Middle frontal gyrus (tissue), 1 donor: ENCODE data around the gene NCAPD2.
"Not testable (repeated sequence)": the region's sequence is repeated elsewhere in the genome, so short reads cannot be mapped to it uniquely, and the experiment has no call there.

ENCODE experiments used
- DNase-seq: peaks from one replicate; pipeline ENCODE4 v3.0.0-alpha.2; 2015; ENCODE audit warnings: low spot score; ENCODE audit errors: extremely low spot score

NCAPD2 gene

GRCh38 chr12:6550294-6551062, 56.6 kb downstream of the NCAPD2 start:
- DNase-seq, result no peak

GRCh38 chr12:6551063-6551461, 57.2 kb downstream of the NCAPD2 start:
- DNase-seq, result no peak

GRCh38 chr12:6551496-6552139, 57.7 kb downstream of the NCAPD2 start:
- DNase-seq, result no peak

- DNase-seq, result no peak
Observed at GRCh38 chr12:6552140-6552551, 58.2 kb downstream of the NCAPD2 start.

DNA sequence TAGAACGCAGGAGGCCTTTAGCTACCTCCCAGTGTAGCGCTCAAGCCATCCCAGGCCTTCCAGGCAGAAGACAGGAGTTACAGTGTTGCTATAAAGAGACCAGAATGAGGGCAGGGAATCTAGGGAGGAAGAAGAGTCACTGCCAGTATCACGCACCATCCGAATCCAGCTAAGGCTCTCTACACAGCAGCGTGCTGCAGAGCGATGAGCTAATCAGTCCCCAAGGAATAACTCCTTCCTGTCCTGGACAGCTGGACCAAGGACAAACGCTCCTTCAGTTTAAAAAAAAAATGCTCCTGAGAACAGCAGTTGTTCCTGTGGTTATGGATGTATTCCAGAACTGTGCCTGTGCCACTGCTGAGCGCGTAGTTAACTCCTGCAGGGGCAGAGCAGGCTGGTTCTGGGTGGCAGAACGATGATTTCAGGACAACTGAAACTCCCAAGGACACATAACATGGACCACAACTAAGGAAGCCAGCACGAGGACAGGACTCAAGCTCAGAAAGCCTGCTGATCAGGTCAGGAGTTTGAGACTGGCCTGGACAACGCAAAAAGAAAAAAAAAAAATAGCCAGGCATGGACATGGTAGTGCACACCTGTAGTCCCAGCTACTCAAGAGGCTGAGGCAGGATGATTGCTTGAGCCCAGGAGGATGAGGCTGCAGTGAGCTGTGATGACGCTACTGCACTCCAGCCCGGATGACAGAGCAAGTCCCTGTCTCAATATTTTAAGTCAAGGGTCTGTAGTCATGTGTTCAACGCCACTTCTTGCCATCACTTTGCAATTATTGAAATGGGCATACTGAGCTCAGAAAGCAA, 59.4 kb downstream of the NCAPD2 start:
- DNase-seq, result no peak

DNA sequence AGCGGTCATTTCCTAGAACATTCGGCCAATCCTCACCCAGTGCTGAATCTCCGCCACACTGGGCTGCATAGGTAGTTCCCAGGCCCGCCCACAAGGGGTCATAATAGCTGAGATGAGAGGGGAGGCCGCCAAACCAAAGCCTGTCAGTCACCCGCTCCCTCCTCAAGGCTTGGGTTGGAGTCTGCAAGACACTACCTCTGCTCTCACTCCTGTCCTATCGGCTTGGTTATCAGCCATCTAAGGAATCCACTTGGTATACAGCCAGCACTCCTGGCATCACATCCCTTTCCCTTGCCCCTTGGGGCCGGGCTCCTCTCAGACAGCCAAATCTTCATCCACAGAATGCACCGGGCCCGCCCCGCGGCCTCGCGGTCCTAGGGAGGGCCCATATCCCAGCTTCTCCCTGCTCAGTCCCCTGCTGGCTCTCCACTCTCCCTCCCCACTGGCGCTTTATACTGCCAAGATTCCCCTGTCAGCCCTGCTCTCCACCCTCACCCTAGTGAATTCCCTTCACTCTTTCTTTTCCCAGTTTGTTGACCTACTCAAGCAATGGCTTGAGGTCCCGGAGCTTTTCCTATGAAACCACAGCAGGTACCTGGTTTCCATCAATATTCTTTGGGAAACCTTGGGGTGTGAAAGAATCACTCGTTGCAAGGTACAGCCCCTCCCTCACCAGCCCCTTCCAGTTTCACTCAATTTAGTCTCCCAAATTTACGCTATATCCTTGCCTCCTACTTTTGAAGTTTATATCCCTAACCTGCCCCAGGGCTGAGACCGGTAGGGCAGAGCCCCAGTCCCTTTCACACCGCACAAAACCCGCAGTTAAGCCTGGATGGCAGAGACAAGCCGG, 60.5 kb downstream of the NCAPD2 start:
- no peak for DNase-seq

GRCh38 chr12:6555018-6555691, 61.3 kb downstream of the NCAPD2 start:
- DNase-seq, result no peak

- not testable (repeated sequence) for DNase-seq
Observed at GRCh38 chr12:6556496-6556817, 62.6 kb downstream of the NCAPD2 start.

DNA sequence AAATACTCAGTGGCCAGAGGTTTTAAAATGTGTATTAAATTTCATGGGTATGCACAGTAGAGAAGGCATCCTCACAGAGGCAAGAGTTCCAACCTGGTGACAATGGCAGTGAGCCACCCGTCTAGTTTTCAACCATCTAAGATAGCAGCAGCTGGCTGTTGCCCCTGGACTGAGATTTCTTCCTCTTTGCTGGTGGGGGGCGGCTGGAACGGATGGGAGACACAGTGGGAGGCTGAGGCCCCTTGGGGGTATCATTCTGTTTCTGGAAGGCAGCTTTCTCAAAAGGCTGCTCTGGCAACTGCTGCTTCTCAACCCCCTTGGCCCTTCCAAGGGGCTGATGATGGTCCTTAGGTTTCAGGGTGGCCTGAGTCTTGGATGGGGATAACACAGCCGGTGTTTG, 63.0 kb downstream of the NCAPD2 start:
- DNase-seq, result no peak

GRCh38 chr12:6558014-6558760, 64.3 kb downstream of the NCAPD2 start:
- not testable (repeated sequence) for DNase-seq

DNA sequence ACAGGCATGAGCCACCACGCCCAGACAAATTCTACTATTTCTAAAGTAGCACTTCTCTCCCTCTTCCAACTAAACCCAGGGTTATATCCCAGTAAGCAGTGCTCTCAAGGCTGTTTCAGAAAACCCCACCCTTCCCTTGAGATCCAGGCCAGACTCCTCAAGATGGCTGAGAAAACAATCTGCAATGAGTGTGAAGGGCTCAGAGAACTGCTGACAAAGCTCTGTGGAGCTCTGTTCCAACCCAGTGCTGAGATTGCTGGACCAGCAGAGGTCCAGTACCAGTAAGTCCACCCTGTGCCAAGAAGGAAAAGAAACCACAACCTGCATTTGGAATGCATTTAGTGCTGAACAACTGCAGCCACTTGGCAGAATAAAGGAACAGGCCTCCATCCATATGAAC, 65.6 kb downstream of the NCAPD2 start:
- no peak for DNase-seq

DNA sequence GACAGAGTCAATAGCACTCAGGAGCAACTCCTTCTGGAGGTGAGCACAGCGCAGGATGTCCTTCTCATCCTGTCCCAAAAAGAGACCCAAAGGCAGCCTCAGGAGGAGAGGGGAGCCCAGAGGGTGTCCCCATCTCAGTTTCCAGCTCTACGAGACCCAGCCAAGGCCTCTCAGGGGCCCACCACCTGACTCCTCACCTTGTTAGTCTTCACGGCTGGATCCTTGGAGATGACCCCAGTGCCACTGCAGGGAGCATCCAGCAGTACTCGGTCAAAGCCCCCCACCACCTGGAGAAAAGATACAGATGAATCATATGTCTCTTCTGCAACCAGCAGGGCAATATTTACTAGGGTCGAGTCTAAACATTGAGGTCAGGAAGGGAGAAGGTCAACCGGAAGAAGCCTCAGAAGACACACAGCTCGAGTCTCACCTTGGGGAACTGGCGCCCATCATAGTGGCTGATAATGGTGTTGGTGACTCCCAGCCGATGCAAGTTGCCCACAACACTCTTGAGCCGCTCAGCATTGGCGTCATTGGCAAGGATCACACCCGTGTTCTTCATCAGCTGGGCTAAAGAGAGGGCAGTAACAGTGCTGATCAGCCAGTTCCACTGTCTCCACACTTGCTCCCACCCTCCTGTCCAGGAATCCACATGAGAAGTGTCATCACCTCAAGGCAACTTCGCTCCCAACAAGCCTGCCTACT, 66.8 kb downstream of the NCAPD2 start:
- DNase-seq, result no peak

DNA sequence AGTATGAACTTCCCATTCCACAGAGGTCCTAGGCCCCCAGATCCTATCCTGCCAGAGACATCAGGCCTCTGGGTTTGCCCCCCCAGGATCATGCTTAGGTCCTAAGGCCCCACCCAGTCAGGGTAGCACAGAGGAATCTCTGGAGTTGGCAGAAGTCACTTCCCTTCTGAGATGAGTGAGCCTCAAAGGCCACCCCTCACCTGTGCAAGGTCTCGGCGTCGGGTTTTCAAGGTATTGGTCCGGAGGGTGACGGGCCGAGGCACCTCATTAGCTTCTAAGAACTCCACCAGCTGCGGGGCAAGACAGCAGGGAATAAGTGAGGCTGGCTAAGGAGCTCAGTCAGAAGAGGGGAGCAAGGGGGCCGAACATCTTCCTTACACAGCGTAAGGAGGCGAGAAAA, 69.0 kb downstream of the NCAPD2 start:
- no peak for DNase-seq

DNA sequence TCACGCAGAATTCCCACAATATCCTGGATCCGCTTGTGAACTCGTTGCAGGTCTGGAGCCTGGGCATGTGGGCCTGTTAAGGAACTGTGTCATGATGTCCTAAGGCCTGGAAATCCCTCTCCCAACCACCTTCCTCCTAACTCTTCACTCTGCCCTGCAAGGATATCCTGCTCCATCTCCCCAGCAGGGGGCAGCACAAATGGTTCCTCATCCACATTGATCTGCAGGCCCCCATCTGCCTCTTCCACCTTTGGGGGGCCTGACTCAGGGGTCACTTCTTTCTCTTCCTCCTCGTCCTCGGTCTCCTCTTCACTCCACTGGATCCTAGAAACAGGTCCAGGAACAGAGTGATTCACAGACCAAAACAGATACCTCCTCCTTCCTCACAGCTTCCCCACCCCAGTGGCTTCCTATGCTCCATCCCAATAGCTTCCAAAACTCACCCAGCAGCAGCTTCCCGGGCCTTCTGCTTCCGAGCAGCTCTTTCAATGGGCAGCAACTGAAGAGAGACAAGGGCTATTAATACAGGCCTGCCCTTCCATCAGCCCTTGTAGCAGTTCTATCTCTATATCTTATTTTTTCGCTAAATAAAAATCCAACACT, 69.6 kb downstream of the NCAPD2 start:
- no peak for DNase-seq

DNA sequence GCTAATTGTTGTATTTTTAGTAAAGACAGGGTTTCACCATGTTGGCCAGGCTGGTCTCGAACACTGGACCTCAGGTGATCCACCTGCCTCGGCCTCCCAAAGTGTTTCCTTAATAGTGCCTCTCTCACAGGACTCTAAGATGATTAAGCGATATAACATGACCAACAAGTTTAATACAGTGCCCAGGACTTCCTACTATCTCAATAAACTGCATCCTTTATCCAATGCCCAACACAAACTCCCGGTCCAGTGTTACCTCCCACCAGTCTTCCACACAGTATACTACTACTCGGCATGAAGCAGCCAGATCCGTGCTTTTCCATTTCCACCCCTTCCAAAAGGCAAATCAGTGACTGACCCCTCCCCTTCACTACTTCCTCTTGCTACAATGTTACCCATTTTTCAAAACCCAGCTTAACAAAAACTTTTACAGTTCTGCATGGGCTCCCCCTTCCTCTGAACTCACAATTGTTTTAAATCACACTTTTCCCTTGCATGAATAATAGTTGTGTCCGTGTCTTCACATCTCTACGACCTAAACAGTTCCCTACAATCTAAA, 73.3 kb downstream of the NCAPD2 start:
- no peak for DNase-seq

- no peak for DNase-seq
Observed at GRCh38 chr12:6569312-6569711, 75.4 kb downstream of the NCAPD2 start.

DNA sequence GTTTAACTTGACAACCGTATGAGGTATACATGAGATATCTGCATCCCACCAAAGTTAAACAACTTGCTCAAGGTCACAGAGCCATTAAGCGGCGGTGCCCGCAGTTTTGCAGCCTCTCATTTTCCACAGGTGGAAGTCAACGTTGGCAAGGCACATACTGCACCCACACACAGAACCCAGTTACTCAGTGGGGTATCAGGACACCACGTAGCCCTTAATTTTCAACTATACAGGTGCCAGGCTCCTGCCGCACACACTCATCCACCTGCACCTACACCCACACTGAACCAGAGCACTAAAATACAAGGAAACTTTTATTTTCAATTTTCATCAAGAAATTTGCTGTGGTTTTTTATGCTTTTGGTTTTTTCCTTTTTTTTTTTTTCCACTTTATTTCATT, 75.9 kb downstream of the NCAPD2 start:
- DNase-seq, result no peak

- DNase-seq, result no peak
Observed at GRCh38 chr12:6570264-6570887, 76.5 kb downstream of the NCAPD2 start.
